Naive thymus-derived CD4-positive, alpha-beta T cell (primary cell): ENCODE results near the gene LRFN4. TPM values are rescaled to one million over a fixed set of nuclear protein-coding genes. Genes with fewer than 3 reads are reported as not detected.
A peak's percentile ranks its signal among the peaks of the same experiment; 100 is the strongest.

Experiments
- ATAC-seq: fragments of 150-1000 bp; cut with Tn5 transposase; 2 replicates; pipeline ENCODE4 v1.10.0; 2021; ENCODE audit warnings: mild to moderate bottlenecking, moderate library complexity
- CTCF ChIA-PET: fragments of 350-600 bp; sonication (Branson Sonifier 250); formaldehyde crosslinking; loops from one replicate; lab custom pipeline; 2021; ENCODE audit warnings: antibody characterized with exemption; lab: Charles Lee
- POLR2A ChIA-PET: fragments of 350-600 bp; sonication (Branson Sonifier 250); formaldehyde crosslinking; loops from one replicate; lab custom pipeline; 2021; ENCODE audit warnings: antibody characterized with exemption, inconsistent platforms; lab: Charles Lee
- DNase-seq, 9 donors: peaks; one replicate each; pipeline versions ENCODE4 v3.0.0 to v3.0.0-alpha.2; 2020 to 2022; ENCODE audit warnings: mixed read lengths in 1 of 9
- H3K27ac ChIP-seq: one replicate; pipeline ENCODE4 v1.7.0; 2013; ENCODE audit warnings: mild to moderate bottlenecking, low read depth, low read length, moderate library complexity
- H3K27me3 ChIP-seq, 2 donors: one replicate each; pipeline ENCODE4 v1.7.0; 2013; ENCODE audit warnings: low read length in 2 of 2, mild to moderate bottlenecking in 2 of 2, moderate library complexity in 2 of 2; ENCODE audit not compliant: control insufficient read depth in 2 of 2, insufficient read depth in 2 of 2
- H3K36me3 ChIP-seq, 3 experiments: 1 replicate in 2 of 3; 2 replicates in 1 of 3; pipeline ENCODE4 v1.7.0; 2013; ENCODE audit warnings: low read length in 3 of 3, mild to moderate bottlenecking in 3 of 3, moderate library complexity in 1 of 3; ENCODE audit not compliant: insufficient read depth in 3 of 3, control insufficient read depth in 2 of 3
- H3K4me1 ChIP-seq, 2 donors: one replicate each; pipeline ENCODE4 v1.7.0; 2013; ENCODE audit warnings: low read length in 2 of 2, mild to moderate bottlenecking in 2 of 2, moderate library complexity in 1 of 2; ENCODE audit not compliant: control insufficient read depth in 2 of 2, insufficient read depth in 2 of 2
- H3K4me3 ChIP-seq: 2 replicates; pipeline ENCODE4 v1.7.0; 2013; ENCODE audit warnings: mild to moderate bottlenecking, low read length
- H3K9me3 ChIP-seq, 3 experiments: 1 replicate in 2 of 3; 2 replicates in 1 of 3; pipeline ENCODE4 v1.7.0; 2013; ENCODE audit warnings: low read length in 3 of 3; ENCODE audit not compliant: control insufficient read depth in 2 of 3
- H3K27ac Mint-ChIP-seq, 9 donors: one replicate each; pipeline ENCODE4 v1.8.0; 2020 to 2022; ENCODE audit warnings: mixed read lengths in 9 of 9, mild to moderate bottlenecking in 8 of 9, moderate library complexity in 5 of 9, inconsistent platforms in 2 of 9
- H3K27me3 Mint-ChIP-seq, 5 donors: one replicate each; pipeline ENCODE4 v1.8.0; 2021 to 2022; ENCODE audit warnings: mixed read lengths in 5 of 5, mild to moderate bottlenecking in 1 of 5
- H3K36me3 Mint-ChIP-seq, 5 donors: one replicate each; pipeline ENCODE4 v1.8.0; 2020 to 2022; ENCODE audit warnings: mixed read lengths in 5 of 5, mild to moderate bottlenecking in 3 of 5, inconsistent platforms in 1 of 5
- H3K4me1 Mint-ChIP-seq, 7 donors: one replicate each; pipeline ENCODE4 v1.8.0; 2020 to 2022; ENCODE audit warnings: mixed read lengths in 7 of 7, mild to moderate bottlenecking in 3 of 7, inconsistent platforms in 1 of 7
- H3K4me3 Mint-ChIP-seq, 10 donors: one replicate each; pipeline ENCODE4 v1.8.0; 2020 to 2022; ENCODE audit warnings: mild to moderate bottlenecking in 10 of 10, mixed read lengths in 10 of 10, moderate library complexity in 6 of 10, inconsistent platforms in 2 of 10
- H3K9me3 Mint-ChIP-seq, 11 donors: one replicate each; pipeline ENCODE4 v1.8.0; 2020 to 2022; ENCODE audit warnings: mixed read lengths in 11 of 11, mild to moderate bottlenecking in 4 of 11, inconsistent platforms in 1 of 11, moderate library complexity in 1 of 11
- intact Hi-C, 2 donors: fragments of 100-400 bp; cut with micrococcal nuclease; formaldehyde crosslinking; loops; one replicate each; pipeline ENCODE4 v1.15.1; 2023
- polyA plus RNA-seq, 2 donors: library from polyadenylated mRNA; unstranded; fragments of 300-500 nt; fragmentation: Illumina TruSeq; gene quantifications; one replicate each; pipeline ENCODE4 v1.2.3, GENCODE V29; 2021
- total RNA-seq, 6 experiments: library from RNA in 5 of 6; stranded (reverse) in 5 of 6; gene quantifications; 1 replicate in 5 of 6; 2 replicates in 1 of 6; pipeline ENCODE4 v1.2.3 and lab custom pipeline; 2021 to 2026

The LRFN4 gene
- total and polyA plus RNA-seq, 7 experiments from 2014 or later, result 0.84 to 21.2 (median 1.6) TPM; not detected in 2

GRCh38 chr11:66847461-66848232 lies 9.2 kb upstream of the LRFN4 start:
- Mint-ChIP-seq H3K27ac (no peak overlapping the region), H3K4me1 (peaks cover 0 to 26% (median 21%) of the 10 kb centered on the region in 7 donors), H3K4me3 (peak overlapping the region in 1 of 10 donors; percentile 48), H3K27me3 (no peaks in the 10 kb centered on the region), H3K9me3 (no peaks in the 10 kb centered on the region), H3K36me3 (peaks cover 0 to 6% (median 0%) of the 10 kb centered on the region in 5 donors)
- CTCF ChIA-PET, result no interaction called here
- no peaks in the 10 kb centered on the region for H3K27me3 ChIP-seq
- intact Hi-C loops, result no loop called here
- no peaks in the 10 kb centered on the region for H3K9me3 ChIP-seq
- no peak overlapping the region for H3K27ac ChIP-seq
- ATAC-seq, result no peak
- H3K4me3 ChIP-seq, result no peak overlapping the region
- peaks cover 8 to 13% of the 10 kb centered on the region in 2 donors for H3K4me1 ChIP-seq
- POLR2A ChIA-PET, result no interaction called here
- no peak for DNase-seq
- H3K36me3 ChIP-seq, result peaks cover 0 to 50% (median 0%) of the 10 kb centered on the region in 3 experiments

GRCh38 chr11:66848671-66849500 lies 8.0 kb upstream of the LRFN4 start:
- no peak overlapping the region for H3K4me3 ChIP-seq
- H3K27ac ChIP-seq, result no peak overlapping the region
- DNase-seq, result no peak
- H3K4me1 Mint-ChIP-seq, result peaks cover 0 to 27% (median 18%) of the 10 kb centered on the region in 7 donors
- no peak overlapping the region for H3K27ac Mint-ChIP-seq
- no peaks in the 10 kb centered on the region for H3K27me3 Mint-ChIP-seq
- no peaks in the 10 kb centered on the region for H3K9me3 Mint-ChIP-seq
- intact Hi-C loops, result no loop called here
- no peak for ATAC-seq
- H3K27me3 ChIP-seq, result no peaks in the 10 kb centered on the region
- H3K36me3 ChIP-seq, result peaks cover 0 to 45% (median 0%) of the 10 kb centered on the region in 3 experiments
- H3K9me3 ChIP-seq, result no peaks in the 10 kb centered on the region
- POLR2A ChIA-PET, result interaction anchor here (0.6 kb wide), 1 partner anchor 410 kb away, joined by 3 read pairs; the partner anchor contains the start of gene MRPL11
- H3K4me1 ChIP-seq, result peaks cover 7 to 10% of the 10 kb centered on the region in 2 donors
- CTCF ChIA-PET, result no interaction called here
- no peak overlapping the region for H3K4me3 Mint-ChIP-seq
- peaks cover 0 to 6% (median 0%) of the 10 kb centered on the region in 5 donors for H3K36me3 Mint-ChIP-seq

- Histone ChIP-seq H3K36me3 (peaks cover 0 to 45% (median 0%) of the 10 kb centered on the region in 3 experiments), H3K9me3 (no peaks in the 10 kb centered on the region), H3K4me1 (peaks cover 0 to 2% of the 10 kb centered on the region in 2 donors), H3K27ac (no peak overlapping the region), H3K27me3 (no peaks in the 10 kb centered on the region), H3K4me3 (no peak overlapping the region)
- ChIA-PET POLR2A (no interaction called here), CTCF (no interaction called here)
- H3K4me3 Mint-ChIP-seq, result no peak overlapping the region
- no peak overlapping the region for H3K27ac Mint-ChIP-seq
- peaks cover 0 to 6% (median 0%) of the 10 kb centered on the region in 5 donors for H3K36me3 Mint-ChIP-seq
- H3K9me3 Mint-ChIP-seq, result no peaks in the 10 kb centered on the region
- no peaks in the 10 kb centered on the region for H3K27me3 Mint-ChIP-seq
- intact Hi-C loops, result no loop called here
- peaks cover 0 to 25% (median 11%) of the 10 kb centered on the region in 7 donors for H3K4me1 Mint-ChIP-seq
- ATAC-seq, result no peak
- DNase-seq, result no peak
Observed at GRCh38 chr11:66849501-66850234, 7.2 kb upstream of the LRFN4 start.

GRCh38 chr11:66850235-66850587 lies 6.7 kb upstream of the LRFN4 start:
- Mint-ChIP-seq H3K4me1 (peaks cover 0 to 22% (median 8%) of the 10 kb centered on the region in 7 donors), H3K27me3 (no peaks in the 10 kb centered on the region), H3K9me3 (no peaks in the 10 kb centered on the region), H3K27ac (no peak overlapping the region), H3K36me3 (peaks cover 0 to 3% (median 0%) of the 10 kb centered on the region in 5 donors), H3K4me3 (no peak overlapping the region)
- Histone ChIP-seq H3K4me3 (no peak overlapping the region), H3K27me3 (no peaks in the 10 kb centered on the region), H3K27ac (no peak overlapping the region), H3K9me3 (no peaks in the 10 kb centered on the region), H3K36me3 (peaks cover 0 to 42% (median 0%) of the 10 kb centered on the region in 3 experiments), H3K4me1 (no peaks in the 10 kb centered on the region)
- ChIA-PET POLR2A (no interaction called here), CTCF (no interaction called here)
- DNase-seq, result no peak
- intact Hi-C loops, result no loop called here
- ATAC-seq, result no peak

- Histone ChIP-seq H3K9me3 (no peaks in the 10 kb centered on the region), H3K36me3 (peaks cover 0 to 37% (median 0%) of the 10 kb centered on the region in 3 experiments), H3K27me3 (no peaks in the 10 kb centered on the region), H3K4me1 (peaks cover 0 to 2% of the 10 kb centered on the region in 2 donors), H3K27ac (no peak overlapping the region), H3K4me3 (no peak overlapping the region)
- ChIA-PET CTCF (no interaction called here), POLR2A (interaction anchor here (6.5 kb wide), 1 partner anchor 7 kb away, joined by 47 read pairs; the partner anchor contains the start of gene RCE1)
- DNase-seq (no peak), ATAC-seq (no peak)
- Mint-ChIP-seq H3K27me3 (no peaks in the 10 kb centered on the region), H3K36me3 (no peaks in the 10 kb centered on the region), H3K27ac (no peak overlapping the region), H3K4me3 (no peak overlapping the region), H3K9me3 (no peaks in the 10 kb centered on the region), H3K4me1 (peaks cover 0 to 24% (median 11%) of the 10 kb centered on the region in 7 donors)
- intact Hi-C loops, result no loop called here
Observed at GRCh38 chr11:66850588-66851238, 6.2 kb upstream of the LRFN4 start.

- H3K27me3 Mint-ChIP-seq, result no peaks in the 10 kb centered on the region
- H3K4me3 Mint-ChIP-seq, result no peak overlapping the region
- peaks cover 0 to 6% of the 10 kb centered on the region in 2 donors for H3K4me1 ChIP-seq
- CTCF ChIA-PET, result no interaction called here
- no peak overlapping the region for H3K27ac Mint-ChIP-seq
- H3K36me3 ChIP-seq, result peaks cover 0 to 32% (median 0%) of the 10 kb centered on the region in 3 experiments
- DNase-seq, result no peak
- H3K9me3 Mint-ChIP-seq, result no peaks in the 10 kb centered on the region
- H3K9me3 ChIP-seq, result no peaks in the 10 kb centered on the region
- H3K4me3 ChIP-seq, result no peak overlapping the region
- POLR2A ChIA-PET, result interaction anchor here (1.0 to 6.5 kb wide), 2 partner anchors 7 to 20 kb away, joined by 3 to 47 read pairs; partner anchors contain the start of gene RCE1
- no peak for ATAC-seq
- H3K4me1 Mint-ChIP-seq, result peaks cover 0 to 26% (median 12%) of the 10 kb centered on the region in 7 donors
- intact Hi-C loops, result no loop called here
- H3K36me3 Mint-ChIP-seq, result no peaks in the 10 kb centered on the region
- no peak overlapping the region for H3K27ac ChIP-seq
- H3K27me3 ChIP-seq, result no peaks in the 10 kb centered on the region
Observed at GRCh38 chr11:66851239-66851596, 5.6 kb upstream of the LRFN4 start.
